Stimulated activated CD4-positive, alpha-beta T cell treated with anti-CD3 and anti-CD28 coated beads, TNF-alpha, amount 100 ng/mL, for 48 hours (primary cell): ENCODE data around the gene SPACDR.

Experiments
- DNase-seq, 3 donors: peaks; one replicate each; pipeline ENCODE4 v3.0.0-alpha.2; 2020; ENCODE audit warnings: low read depth in 3 of 3

The SPACDR gene

GRCh38 chr7:100437150-100438100 lies 26.6 kb downstream of the SPACDR start:
- DNase-seq: no peak

- DNase-seq: peak in 1 of 3 donors; percentile 25
These were observed 28.4 kb downstream of the SPACDR start for GRCh38 chr7:100435401-100436304.

GRCh38 chr7:100434297-100435144 lies 29.5 kb downstream of the SPACDR start:
- DNase-seq: no peak

GRCh38 chr7:100433592-100434296 lies 30.3 kb downstream of the SPACDR start:
- no peak for DNase-seq

GRCh38 chr7:100433276-100433591 lies 30.8 kb downstream of the SPACDR start:
- no peak for DNase-seq

GRCh38 chr7:100432621-100433275 lies 31.3 kb downstream of the SPACDR start:
- no peak for DNase-seq

GRCh38 chr7:100432053-100432452 lies 32.0 kb downstream of the SPACDR start:
- DNase-seq: no peak

GRCh38 chr7:100431286-100431735 lies 32.7 kb downstream of the SPACDR start:
- no peak for DNase-seq

- DNase-seq: peak in 1 of 3 donors; percentile 31
These were observed 33.4 kb downstream of the SPACDR start for GRCh38 chr7:100430493-100431285.

GRCh38 chr7:100429637-100430492 lies 34.2 kb downstream of the SPACDR start, which contains the start of gene MEPCE:
Gene MEPCE, plus strand, starts transcription at chr7:100429831. Its CDS starts 188 bp downstream, at chr7:100430019.
- DNase-seq: peak; percentile 92 to 96 (median 93)

GRCh38 chr7:100428967-100429636 lies 35.0 kb downstream of the SPACDR start:
- DNase-seq: peak; percentile 100

- peak; percentile 94 to 96 (median 95) for DNase-seq
These were observed 35.7 kb downstream of the SPACDR start, which contains the start of gene ZCWPW1 for GRCh38 chr7:100428199-100428966. Gene ZCWPW1, minus strand, starts transcription at chr7:100428703. Its CDS starts 8,054 bp downstream, at chr7:100420649.

- DNase-seq: no peak
These were observed 36.3 kb downstream of the SPACDR start for GRCh38 chr7:100427762-100428198.

GRCh38 chr7:100426516-100426915 lies 37.5 kb downstream of the SPACDR start:
- DNase-seq: no peak

GRCh38 chr7:100425347-100425746 lies 38.7 kb downstream of the SPACDR start:
- no peak for DNase-seq

GRCh38 chr7:100423315-100423714 lies 40.7 kb downstream of the SPACDR start:
- no peak for DNase-seq
